Esophagus mucosa (tissue), 1 donor: Measurements from ENCODE around the gene KCNH4. TPM values are rescaled to one million over a fixed set of nuclear protein-coding genes. Genes with fewer than 3 reads are reported as not detected.

Experiments used
- ATAC-seq: fragments of 200-7000 bp; cut with Tn5 transposase; one replicate; pipeline ENCODE4 v1.9.1; 2020
- total RNA-seq: library from RNA; stranded (reverse); gene quantifications from one replicate; pipeline ENCODE4 v1.2.4, GENCODE V29; 2023
- donor health status: DM: yes; HTN: yes; CAD: no.

KCNH4 gene
- total RNA-seq, 1 donor from 2014 or later, result not detected

- peak; percentile 30 for ATAC-seq
These were observed 64.1 kb downstream of the KCNH4 start for GRCh38 chr17:42116705-42117396.

GRCh38 chr17:42114118-42114517 lies 66.8 kb downstream of the KCNH4 start:
- ATAC-seq, result no peak

- ATAC-seq, result no peak
These were observed 67.5 kb downstream of the KCNH4 start for GRCh38 chr17:42113293-42114069.

GRCh38 chr17:42112552-42113176 lies 68.3 kb downstream of the KCNH4 start, which contains the start of gene DHX58:
Gene DHX58 (minus strand): TSS chr17:42112714. CDS start chr17:42111892, 822 bp downstream.
- peak; percentile 68 for ATAC-seq

- peak; percentile 5 for ATAC-seq
These were observed 68.9 kb downstream of the KCNH4 start for GRCh38 chr17:42111871-42112551.

GRCh38 chr17:42111265-42111636 lies 69.7 kb downstream of the KCNH4 start:
- ATAC-seq, result no peak

- no peak for ATAC-seq
These were observed 70.4 kb downstream of the KCNH4 start for GRCh38 chr17:42110301-42111264.

- ATAC-seq, result no peak
These were observed 71.9 kb downstream of the KCNH4 start for GRCh38 chr17:42109086-42109485.

GRCh38 chr17:42107597-42108576 lies 73.1 kb downstream of the KCNH4 start:
- peak; percentile 89 for ATAC-seq

GRCh38 chr17:42107124-42107523 lies 73.8 kb downstream of the KCNH4 start:
- ATAC-seq, result no peak

Other genes starting within 250 kb of the KCNH4 start
- gene CNP, start 214.3 kb downstream of the KCNH4 start, total RNA-seq, result 89.9 TPM
- gene DNAJC7, start 163.7 kb downstream of the KCNH4 start, total RNA-seq, result 75.5 TPM
- 30.3 TPM for gene NKIRAS2, start 161.1 kb downstream of the KCNH4 start, total RNA-seq
- 0.48 TPM for gene C17orf113, start 130.5 kb downstream of the KCNH4 start, total RNA-seq
- gene ZNF385C, start 82.7 kb downstream of the KCNH4 start, total RNA-seq, result 0.44 TPM
- 6.3 TPM for gene DHX58, start 68.4 kb downstream of the KCNH4 start, total RNA-seq
- gene KAT2A, start 59.8 kb downstream of the KCNH4 start, total RNA-seq, result 20.8 TPM
- not detected for gene HSPB9, start 58.3 kb downstream of the KCNH4 start, total RNA-seq
- 63.8 TPM for gene RAB5C, start 26.2 kb downstream of the KCNH4 start, total RNA-seq
- gene HCRT, start 4.3 kb upstream of the KCNH4 start, total RNA-seq, result not detected
- gene GHDC, start 13.4 kb upstream of the KCNH4 start, total RNA-seq, result 9.0 TPM
- 18.1 TPM for gene STAT5B, start 95.2 kb upstream of the KCNH4 start, total RNA-seq
- 6.9 TPM for gene STAT5A, start 107.4 kb upstream of the KCNH4 start, total RNA-seq
- gene STAT3, start 207.3 kb upstream of the KCNH4 start, total RNA-seq, result 191 TPM
- gene CAVIN1, start 242.1 kb upstream of the KCNH4 start, total RNA-seq, result 67.0 TPM